HG03378 (cell line): ENCODE measurements around the gene MTHFD2L.
A peak's percentile ranks its signal among the peaks of the same experiment; 100 is the strongest.

Experiments
- ATAC-seq: cut with Tn5 transposase; IDR thresholded peaks from one replicate; pipeline ENCODE4 v1.9.1; 2021; ENCODE audit warnings: mild to moderate bottlenecking, moderate library complexity; ENCODE audit not compliant: unreplicated experiment

The MTHFD2L gene

DNA sequence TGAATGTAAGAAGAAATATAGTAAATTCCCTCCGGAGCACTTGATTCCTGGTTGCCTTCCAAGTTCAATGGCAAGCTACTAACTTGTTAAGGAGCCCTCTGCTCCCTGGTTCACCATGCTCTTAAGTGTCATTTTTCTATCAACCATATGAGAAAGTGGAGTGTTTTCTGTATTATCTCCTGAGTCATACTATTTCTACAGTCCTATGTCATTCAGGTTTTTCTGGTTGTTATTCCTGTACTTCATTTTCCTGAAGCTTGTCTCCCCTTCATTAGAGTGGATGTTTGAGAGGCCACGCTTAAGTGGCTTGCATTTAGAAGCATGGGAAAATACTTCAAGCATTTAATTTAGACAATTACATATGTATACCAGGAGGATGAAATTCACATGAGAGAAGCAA lies 135.6 kb downstream of the MTHFD2L start:
- no peak for ATAC-seq

DNA sequence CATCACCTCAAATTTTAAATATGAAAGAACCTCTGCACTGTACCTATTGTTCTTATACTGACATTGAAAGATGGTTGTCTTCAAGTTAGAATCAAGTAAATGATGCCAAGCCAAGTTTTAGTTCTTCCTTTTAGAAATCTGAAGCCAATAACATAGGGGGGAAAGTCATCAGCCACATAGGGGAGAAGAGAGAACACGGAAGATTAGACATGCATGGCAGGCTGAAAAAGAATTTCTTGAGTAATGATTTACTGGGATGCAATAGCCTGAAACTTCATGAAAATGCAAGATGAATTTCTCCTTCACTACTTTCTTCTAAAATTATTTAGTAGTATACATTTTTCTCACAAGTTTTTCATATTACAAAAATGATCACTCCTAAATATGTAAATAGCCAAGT lies 136.8 kb downstream of the MTHFD2L start:
- no peak for ATAC-seq

DNA sequence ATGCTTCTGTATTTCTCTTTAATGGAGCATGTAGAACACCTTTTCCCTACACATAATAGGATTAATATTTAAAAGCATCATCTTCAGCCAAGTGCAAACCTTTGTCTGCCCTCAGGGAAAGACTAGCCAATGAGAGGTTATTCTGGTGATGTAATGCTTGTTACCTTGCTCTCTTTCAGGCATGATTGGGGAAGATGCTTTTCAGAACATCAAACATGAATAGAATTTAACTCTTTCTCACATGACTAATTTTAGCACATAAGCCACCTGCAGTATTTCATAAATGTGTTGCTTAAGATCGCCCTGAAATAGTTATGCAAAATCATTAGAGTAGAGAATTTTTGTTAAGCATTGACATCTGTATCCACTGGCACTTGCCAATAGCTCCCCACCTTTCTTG lies 139.6 kb downstream of the MTHFD2L start:
- ATAC-seq, result no peak

DNA sequence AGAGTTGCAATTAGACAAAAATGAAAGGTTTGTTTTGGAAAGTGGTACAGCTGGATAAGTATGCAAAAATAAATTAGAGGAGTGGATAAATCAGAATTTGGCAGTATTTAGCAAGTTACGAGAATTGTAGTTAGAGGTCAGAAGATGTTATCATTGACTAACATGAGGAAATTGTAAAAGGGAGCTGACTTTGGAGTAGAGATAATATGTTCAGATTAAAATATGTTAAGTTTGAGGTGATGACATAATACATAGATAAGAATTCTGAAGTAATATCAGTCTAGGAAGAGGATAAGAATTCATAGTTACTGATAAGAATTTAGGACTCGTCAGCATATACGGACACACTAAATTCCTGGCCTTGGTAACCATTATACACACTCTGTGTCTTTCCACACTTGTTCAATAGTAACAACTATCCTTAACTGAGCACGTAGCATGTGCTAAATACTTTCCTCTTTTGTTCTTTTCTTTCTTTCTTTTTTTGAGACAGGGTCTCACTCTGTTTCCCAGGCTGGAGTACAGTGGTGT lies 146.2 kb downstream of the MTHFD2L start:
- no peak for ATAC-seq

DNA sequence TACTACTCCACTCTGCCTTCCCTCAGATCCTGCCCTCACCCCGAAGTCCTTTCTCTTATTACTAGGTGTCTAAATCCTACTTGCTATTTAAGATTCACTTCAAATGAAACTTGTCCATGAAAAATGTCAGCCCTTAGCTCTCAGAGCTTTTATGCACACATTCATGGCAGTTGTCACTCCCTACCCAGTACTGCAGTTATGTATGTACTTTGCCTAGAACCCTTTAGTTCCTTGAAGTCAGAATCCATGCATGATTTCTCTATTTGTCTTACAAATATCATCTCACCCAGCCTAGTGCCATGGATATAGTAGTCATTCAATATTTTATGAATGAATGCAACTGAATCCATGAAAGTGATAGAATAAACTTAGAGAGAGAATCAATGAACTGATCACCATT lies 147.1 kb downstream of the MTHFD2L start:
- no peak for ATAC-seq

DNA sequence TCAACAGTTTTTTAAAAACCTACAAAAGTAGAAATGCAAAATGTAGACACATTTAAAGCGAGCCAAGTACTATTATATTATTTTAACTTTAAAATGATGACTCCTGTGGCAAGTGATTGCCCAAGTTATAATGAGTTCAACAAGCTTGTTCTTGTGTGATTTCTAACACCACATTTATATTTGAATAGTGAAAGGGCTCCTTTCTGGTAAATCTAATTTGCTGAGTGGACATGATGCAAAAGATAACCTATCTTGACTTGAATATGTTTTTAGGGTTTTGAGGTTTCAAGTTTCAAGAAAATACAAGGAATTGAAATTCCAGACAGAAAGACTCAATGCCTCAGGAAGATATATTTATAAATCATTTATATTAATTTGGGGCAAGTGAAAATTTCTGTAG lies 149.3 kb downstream of the MTHFD2L start:
- no peak for ATAC-seq

- ATAC-seq, result no peak
These were observed 150.3 kb downstream of the MTHFD2L start, which contains the start of gene EPGN for GRCh38 chr4:74308215-74308614. TSS of gene EPGN (plus strand) at chr4:74308470. CDS start at chr4:74308534, 64 bp downstream.

DNA sequence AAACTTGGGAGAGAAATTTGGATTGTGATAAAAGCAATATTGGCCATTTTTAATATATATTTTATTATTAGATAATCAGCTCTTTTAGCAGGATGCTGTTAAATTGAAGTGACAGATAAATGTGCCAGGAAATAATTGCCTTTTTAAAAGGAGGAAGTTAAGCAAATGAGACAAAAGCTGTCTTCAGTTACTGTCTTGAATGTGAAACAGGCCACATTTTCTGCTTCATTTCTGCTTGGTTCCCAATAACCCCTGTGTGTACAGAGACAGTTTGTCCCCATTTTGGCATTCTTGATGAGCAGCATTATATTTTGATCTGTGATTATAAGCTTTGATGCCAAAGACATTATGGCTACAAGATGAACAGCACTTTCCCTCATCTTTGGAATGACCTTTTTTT lies 151.3 kb downstream of the MTHFD2L start:
- ATAC-seq, result no peak

DNA sequence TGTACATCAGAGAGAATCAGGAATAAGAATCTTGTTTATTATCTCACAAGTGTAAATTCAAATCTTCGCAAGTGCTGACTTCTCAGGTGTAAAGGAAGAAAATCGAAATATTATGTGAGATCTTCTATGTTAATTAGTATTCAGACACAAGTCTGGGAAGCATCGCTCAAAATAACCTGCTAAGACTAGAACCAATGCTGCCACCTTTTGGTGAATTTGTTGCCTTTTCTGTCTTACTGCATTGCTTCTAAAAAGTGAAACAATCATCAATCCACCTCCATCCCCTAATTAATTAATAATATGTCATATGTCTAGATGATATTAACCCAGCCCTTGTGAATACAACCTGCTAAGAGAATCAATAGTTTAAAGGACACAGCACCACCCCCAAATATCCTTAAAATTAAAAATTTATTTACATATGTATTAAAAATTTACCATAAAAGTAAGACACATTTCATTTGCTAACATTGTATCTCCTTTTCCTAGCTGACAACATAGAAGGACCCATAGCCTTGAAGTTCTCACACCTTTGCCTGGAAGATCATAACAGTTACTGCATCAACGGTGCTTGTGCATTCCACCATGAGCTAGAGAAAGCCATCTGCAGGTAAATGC lies 153.9 kb downstream of the MTHFD2L start:
- ATAC-seq, result peak; percentile 68

GRCh38 chr4:74314329-74314728 lies 156.4 kb downstream of the MTHFD2L start:
- ATAC-seq, result no peak

- ATAC-seq, result no peak
These were observed 157.0 kb downstream of the MTHFD2L start for GRCh38 chr4:74314944-74315343.

DNA sequence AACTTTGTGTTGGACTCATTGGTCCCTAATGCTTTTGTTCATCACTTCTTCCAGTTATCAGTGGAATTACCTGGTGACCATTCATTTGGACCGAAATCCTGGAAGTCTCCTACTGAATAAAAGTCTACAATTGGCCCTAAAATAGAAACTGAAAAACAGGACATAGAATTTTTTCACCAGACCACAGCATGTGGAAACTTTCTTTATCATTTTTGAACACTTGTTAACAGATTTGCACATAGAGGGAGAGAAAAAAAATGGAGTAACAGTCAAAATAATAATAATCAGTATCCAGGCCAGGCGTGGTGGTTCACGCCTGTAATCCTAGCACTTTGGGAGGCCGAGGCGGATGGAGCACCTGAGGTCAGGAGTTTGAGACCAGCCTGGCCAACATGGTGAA lies 157.5 kb downstream of the MTHFD2L start:
- no peak for ATAC-seq

GRCh38 chr4:74316397-74316796 lies 158.5 kb downstream of the MTHFD2L start:
- no peak for ATAC-seq

DNA sequence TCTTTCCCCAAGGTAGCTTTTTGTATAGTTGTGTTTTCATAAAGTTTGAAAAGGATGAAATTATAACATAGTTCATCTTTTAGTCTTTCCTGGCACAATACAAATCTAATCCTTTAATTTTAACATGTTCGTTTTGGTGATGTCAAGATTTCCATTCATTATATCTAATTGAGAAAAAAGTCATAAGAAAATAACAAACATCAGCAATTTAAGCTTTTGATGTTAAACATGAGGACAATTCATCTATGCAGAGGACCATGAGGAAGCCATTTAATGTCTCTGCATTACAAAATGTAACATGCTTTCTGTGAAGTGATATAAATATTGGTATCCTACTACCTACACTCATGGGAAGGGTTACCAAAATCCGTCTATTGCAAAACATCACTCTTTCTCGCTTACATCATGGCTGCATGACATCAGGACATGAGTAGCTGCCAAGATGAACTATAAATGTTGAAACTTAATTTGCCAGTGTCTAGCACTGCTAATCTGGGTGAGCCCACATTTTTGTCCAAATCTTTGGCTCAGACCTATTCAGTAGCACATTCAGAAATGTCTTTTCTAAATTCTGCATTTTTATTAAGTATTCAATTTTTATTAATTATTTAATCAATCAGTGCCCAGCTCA lies 159.8 kb downstream of the MTHFD2L start:
- ATAC-seq, result no peak

- ATAC-seq, result no peak
These were observed 160.4 kb downstream of the MTHFD2L start for GRCh38 chr4:74318276-74318675.

- no peak for ATAC-seq
These were observed 161.6 kb downstream of the MTHFD2L start for GRCh38 chr4:74319470-74319869.

DNA sequence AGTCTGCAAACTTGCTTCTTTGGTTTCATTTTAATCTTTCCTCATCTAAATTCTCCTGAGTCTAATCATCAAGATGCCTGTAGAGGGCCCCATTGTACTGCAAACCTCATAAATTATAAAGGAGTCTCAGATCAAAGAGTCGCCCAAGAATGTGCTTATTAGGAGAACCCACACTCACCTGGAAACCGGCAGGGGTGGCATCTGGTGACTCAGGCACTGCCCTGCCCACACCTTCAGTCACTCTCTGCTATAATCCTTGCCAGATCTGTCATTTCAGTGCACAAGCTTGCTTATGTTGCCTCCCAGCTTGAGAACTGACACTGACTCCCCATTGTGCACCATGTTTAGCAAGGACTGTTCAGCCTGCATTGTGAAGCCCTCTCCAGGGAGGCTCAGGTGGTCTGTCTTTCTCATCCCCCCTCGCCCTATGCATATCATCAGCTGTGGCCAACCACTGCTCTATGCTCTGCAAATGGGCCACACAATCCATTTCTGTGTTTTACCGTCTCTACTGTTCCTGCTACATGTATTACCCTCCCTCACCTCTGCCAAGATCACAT lies 162.7 kb downstream of the MTHFD2L start:
- peak; percentile 74 for ATAC-seq

GRCh38 chr4:74322301-74322700 lies 164.4 kb downstream of the MTHFD2L start:
- no peak for ATAC-seq

DNA sequence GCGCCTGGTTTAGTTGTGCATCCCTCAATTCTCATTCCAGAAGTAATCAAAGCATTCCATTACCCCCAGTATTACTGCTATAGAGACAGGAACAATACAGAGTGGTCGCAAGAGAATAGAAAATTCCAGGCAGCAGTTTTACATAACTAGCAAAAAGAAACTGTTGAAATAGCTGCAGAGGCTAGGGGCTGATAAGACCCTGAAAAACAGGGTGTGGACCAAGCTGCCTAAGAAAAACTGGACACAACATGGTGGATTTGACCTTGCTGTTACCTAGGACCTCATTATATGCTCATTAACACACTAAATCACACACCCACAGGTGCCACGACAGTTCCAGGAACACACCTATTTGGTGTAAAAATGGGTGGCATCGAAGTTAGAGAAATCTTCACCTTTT lies 165.7 kb downstream of the MTHFD2L start:
- no peak for ATAC-seq

DNA sequence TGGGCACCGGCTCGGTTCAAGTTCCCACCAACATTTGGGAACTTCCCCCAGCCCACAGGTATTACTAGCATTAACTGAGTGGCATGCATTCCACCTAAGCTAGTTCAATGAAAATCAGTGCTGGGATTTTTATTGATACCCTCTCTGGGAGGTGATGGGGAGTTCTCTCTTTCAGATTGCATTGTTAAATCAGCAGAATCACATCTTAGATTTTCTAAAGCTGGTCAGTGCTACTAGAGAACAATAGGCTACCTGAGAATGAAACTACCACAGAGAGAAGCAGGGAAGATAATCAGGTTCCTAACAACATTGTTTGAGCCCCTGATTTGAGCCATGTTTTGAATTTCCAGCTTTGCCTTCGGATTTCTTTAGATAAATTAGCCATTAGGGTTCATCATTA lies 166.3 kb downstream of the MTHFD2L start:
- ATAC-seq, result no peak

DNA sequence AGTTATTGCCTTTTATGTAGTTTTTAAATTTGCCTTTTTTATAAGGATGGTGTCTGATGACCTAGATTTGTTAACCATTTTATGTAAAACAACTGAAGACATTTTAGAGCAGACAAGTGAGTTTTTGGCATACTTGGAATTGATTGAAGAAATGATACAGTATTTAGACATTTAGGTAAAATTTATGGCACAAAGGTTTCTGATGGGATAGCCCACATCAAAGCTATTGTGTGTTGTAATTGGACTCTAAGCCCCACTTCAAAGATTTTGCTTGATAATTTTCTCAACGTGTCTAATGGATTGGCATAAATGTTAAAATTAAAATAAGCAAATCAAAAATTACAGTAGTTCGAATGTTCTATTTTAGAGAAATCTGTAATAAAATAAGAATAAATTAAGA lies 168.0 kb downstream of the MTHFD2L start:
- ATAC-seq, result no peak

DNA sequence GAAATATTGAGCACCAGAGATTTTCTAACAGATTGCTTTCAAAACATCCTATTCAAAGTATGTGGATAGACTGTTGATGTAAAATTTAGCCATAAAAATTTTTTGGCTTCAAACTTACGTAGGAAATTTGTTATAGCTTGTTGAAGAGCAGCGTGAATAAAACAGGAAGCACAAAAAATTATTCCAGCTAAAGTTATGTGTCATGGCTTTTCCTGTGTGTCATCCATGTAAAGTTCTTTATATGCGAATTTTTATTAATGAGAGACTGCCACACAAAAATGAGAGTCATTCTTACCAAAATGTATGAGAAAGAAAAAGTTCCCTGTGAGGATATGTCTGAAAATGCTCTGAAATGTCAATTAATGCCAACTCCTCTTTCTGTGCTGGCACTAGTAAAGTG lies 169.8 kb downstream of the MTHFD2L start:
- no peak for ATAC-seq
